DMS153 treated with DMSO at 0.1 percent for 48 hours (cell line): ENCODE data around the gene IGF2R.

ENCODE experiments used
- DNase-seq: peaks from one replicate; lab custom pipeline; 2025; ENCODE audit not compliant: unreplicated experiment; lab: John Stamatoyannopoulos, UW

IGF2R gene

DNA sequence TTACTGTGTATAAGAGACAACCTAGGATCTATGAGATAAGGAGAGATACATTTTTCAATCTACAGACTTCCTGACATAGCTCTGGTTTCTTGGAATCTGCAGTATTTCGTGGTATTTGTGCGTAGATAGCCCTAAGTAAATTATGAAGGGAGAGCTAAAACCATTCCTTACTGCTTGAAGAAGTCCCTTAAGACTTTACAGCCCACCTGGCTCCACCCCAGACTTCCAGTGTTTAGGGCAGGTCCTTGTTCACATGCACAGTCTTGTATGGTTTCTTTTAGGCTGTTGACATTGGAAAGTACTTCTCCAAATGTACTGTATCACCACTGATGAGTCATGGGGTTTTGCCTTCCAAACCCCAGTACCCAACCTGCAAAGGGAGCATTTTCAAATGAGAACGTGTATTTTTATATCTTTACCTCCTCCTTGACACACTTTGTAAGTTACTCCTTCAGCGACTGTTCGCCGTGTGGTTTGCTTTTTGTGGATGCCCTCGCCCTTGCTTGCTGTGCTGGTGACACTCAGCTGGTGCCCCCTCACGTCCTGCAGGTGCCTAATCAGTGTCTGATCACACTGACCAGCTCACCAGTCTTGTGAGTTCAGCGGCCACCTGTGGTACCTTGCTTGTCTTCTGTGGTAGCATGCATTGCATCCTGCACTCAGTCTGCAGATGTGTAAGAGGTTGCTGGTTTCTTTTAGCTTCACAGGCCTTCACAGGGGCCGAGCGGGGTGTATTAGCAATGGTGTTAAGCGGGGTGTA lies 73.3 kb downstream of the IGF2R start:
- DNase-seq, result no peak

DNA sequence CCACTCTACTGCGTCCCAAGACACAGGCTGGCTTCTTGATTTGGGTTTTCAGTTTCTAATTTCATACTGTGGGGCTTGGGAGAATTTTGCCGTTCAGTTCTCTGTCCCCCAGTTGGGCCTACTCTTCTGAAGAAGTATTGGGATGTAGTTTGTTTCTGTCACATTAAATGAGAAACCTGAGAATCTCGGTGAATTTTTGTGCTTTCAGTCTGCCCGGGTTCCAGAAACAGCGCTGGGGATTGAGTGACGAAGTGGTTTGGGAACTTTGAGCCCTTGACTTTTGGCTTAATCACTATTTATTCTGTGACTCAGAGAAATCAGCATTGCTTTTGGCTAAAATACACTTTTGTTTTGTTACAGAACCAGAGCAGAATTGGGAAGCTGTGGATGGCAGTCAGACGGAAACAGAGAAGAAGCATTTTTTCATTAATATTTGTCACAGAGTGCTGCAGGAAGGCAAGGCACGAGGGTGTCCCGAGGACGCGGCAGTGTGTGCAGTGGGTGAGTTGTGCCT lies 74.0 kb downstream of the IGF2R start:
- no peak for DNase-seq

DNA sequence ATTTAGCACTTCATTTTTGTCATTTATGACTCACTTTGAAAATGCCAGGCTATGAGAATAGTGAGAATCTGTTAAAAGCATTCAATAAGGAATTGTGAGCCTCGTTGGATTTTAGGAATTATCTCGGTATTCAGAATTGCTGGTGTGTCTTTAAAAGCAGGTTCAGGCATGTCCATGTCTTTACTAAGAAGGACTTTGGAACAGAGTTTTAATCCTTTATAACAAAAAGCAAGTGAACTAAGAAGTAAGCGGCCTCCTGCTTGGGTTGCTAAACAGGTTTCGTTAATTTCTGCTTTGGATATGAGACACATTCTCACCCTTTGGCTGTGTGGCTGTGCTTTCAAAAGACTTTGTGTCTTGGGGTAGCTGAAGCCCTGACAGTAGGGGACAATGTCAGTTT lies 74.9 kb downstream of the IGF2R start:
- DNase-seq, result no peak

DNA sequence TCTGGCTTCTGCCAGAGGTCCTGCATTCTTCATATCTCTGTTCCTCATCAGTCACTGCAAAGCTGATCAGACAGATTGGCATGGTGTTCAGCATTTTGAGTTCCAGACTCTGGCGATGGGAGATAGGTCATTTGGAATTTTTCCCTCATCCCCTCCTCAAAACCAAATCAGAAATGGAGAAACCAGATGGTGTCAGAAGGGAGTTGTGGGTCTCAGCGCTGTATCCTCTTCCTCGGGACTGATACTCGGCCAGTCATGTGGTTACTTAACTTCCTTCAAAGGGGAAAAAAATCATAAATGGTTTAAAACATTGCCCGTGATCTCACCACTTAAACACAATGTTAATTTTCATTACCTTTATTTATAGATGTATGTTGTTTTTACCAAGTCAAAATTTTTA lies 75.8 kb downstream of the IGF2R start:
- DNase-seq, result no peak

DNA sequence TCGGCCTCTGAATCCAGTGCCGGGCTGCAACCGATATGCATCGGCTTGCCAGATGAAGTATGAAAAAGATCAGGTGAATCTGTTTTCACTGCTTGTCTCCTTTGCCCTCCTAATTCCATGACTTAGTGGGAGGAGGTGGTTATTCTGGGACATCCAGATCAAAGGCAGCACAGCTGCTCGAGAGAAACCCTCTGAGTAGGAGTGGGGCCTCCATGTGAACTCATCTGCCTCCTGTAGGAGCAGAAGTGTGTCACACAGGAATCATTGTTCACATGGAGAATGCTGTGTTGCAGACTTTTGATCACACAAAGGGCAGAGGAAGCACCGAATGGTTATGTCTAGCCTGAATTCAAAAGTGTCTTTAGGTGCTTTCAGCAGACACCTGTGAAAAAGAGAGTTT lies 79.6 kb downstream of the IGF2R start:
- no peak for DNase-seq

DNA sequence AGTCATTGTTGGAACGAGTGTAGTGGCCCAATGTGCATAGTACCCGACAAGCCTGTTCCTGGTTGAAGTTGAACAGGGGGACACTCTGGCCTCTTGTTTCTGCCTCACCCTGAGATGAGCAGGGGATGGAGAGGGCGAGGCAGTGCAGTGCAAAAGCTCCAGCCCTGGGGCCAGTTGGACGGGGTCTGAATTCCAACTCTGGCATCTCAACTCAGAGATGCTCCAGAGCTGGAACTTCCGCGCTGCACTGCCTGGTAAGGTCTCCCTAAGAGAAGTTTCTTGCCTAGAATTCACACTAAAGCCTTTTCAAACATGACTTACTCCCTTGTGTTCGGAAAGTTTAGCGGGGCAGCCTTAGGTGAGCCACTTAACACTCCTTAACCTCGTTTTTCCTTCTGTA lies 80.5 kb downstream of the IGF2R start:
- DNase-seq, result no peak

DNA sequence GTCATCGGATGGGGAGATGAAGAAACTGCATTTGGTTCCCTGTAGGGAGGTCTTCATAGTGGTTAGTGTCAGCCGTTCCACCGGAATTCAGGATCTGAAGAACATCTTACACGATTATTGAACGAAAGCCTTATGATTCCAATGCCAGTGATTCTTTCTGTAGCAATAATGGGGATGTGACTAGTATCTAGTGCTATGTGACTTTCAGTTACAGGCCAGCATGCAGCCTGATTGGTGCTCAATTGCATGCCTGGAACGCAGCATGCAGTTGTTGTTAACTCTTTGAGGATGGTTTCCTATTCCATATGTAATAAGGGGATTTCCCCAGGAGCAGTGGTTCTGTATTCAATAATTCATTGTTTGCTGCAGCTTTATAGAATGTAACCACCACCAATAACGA lies 81.1 kb downstream of the IGF2R start:
- no peak for DNase-seq

DNA sequence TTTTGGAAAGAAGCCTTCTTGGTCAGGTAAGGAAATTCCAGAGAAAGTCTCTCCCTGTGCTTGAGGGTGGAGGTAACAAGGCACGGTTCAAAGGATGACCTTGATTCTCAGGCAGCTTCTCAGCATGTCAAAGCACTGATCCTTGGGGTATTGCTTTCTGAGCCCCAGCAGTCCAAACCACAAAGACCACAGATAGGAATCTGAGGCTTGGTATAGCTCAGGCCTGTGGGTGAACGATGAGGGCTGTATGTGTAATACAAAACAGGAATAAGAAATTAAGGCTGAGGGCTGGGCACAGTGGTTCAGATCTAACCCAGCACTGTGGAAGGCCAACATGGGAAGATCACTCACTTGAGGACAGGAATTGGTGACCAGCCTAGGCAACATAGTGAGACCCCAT lies 82.5 kb downstream of the IGF2R start:
- DNase-seq, result no peak

DNA sequence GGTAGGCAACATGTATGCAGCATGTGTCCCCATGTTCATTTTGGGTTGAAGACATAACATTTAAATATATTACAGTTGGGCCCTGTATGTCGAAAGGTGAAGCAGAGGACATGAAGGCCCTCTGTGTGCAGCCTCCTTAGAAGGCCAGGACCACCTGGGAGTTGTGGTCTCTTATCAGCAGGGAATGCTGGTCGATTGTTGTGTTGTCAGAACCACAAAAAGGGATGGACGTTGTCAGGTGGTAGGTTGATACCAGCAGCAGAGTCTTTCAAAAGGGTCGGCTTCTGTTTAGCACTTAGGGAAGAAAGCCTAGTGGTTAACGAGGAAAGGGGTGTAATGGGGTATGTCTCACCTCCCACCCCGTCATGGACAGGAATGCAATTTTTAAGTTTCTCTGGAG lies 85.4 kb downstream of the IGF2R start:
- DNase-seq, result no peak

DNA sequence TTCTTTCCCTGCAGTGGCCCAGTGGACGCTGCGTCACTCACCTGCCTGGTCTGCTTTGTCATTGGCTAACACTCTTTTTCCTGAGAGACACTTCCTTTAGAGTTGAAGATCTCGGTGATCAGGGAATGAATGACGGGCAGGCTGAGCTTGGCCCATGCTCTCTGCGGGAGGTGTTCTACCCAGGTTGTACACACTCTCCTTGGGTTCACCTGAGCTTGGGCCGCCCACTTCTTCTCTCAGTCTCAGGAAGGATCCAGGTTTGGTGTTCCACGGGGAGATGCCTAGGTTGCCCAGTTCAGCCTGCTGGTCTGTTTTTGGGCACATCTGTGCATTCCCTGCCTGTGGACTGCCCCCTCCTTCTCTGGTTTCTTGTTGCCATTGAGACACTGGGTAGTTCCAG lies 86.0 kb downstream of the IGF2R start:
- no peak for DNase-seq

DNA sequence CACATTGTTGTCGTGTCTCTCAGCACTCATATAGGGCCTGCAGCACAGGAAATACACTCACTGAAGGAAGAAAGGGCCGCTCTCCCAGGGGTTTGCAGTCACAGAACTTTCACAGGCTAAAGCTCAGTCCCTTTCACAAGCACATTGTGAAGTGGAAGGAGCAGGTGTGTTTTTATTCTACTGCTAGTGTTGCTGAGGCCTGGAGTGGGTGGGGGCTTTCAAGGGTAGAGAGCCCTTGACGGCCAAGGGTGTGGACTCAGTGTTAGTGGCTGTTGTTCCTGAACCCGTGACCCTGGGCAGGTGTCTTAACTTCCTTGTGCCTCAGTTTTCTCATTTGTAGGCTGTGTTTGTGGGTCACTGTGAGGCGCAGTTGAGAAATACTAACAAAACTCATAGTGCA lies 86.5 kb downstream of the IGF2R start:
- DNase-seq, result peak; percentile 25

DNA sequence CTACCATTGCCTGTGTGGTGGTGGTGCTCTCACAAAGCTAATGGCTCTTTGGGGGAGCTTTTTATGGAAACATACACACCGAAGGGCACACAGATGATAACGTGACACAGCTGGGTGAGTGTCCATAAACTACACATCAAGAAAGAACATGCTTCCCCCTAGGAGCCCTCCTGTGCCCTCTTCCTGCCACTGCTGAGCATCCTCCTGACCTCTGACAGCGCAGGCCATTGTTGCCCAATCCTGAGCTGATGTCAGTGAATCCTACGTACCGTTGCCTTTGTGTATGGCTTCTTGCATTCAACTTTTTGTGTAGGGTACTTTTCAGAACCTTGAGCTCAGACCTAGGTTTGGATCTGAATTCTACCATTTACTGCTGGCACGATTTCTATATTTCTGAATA lies 86.9 kb downstream of the IGF2R start:
- DNase-seq, result no peak

DNA sequence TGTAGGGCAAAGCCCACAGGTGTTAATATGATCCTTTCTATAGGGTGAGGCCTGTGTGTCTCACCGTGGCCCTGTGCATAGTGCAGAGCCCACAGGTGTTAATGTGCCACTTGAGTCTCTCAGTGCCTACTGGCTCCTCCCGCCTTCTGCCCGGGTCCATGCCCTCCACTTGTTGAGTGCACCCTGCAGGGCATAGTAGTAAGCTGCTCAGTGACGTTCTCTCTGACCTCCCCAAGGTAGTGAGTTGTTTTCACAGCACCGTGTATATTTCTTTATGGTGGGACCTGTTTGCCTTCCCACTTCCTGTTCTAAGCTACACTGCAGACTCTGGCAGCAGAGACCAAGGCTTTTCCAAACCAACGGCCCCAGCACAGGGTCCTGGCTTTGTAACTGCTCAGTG lies 88.2 kb downstream of the IGF2R start:
- no peak for DNase-seq

DNA sequence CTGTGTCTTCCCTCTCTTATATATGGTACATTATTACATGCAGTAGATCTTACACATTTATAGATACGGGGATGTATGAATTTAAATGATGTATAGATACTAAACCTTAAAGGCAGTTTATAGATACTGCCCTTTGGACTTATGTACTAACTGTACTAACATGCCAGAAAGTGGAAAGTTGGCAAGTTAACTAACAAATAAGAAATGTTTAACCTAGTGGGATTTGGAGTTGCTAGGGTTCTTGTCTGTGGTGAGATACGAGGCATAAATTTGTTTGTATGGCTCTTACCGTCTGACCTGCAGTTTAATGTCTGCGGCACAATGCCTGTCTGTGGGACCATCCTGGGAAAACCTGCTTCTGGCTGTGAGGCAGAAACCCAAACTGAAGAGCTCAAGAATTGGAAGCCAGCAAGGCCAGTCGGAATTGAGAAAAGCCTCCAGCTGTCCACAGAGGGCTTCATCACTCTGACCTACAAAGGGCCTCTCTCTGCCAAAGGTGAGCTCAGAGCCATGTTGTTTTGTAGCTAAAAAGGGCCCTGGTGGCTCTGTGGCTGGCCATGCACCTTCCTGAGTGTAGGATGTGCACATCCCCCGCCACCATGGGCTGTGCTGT lies 89.8 kb downstream of the IGF2R start:
- no peak for DNase-seq

DNA sequence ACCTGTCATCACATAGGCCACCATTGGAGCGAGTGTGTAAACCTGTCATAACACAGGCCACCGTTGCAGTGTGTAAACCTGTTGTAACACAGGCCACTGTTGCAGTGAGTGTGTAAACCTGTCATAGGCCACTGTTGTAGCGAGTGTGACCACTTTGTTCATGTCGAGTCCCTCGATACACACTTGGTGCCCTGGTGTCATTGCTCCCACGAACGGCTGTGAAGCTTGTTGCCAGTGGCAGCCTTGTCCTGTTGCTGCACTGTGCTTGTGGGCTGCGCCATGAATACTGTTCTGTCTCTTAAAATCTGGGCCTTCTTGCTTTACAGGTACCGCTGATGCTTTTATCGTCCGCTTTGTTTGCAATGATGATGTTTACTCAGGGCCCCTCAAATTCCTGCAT lies 91.3 kb downstream of the IGF2R start:
- DNase-seq, result no peak

DNA sequence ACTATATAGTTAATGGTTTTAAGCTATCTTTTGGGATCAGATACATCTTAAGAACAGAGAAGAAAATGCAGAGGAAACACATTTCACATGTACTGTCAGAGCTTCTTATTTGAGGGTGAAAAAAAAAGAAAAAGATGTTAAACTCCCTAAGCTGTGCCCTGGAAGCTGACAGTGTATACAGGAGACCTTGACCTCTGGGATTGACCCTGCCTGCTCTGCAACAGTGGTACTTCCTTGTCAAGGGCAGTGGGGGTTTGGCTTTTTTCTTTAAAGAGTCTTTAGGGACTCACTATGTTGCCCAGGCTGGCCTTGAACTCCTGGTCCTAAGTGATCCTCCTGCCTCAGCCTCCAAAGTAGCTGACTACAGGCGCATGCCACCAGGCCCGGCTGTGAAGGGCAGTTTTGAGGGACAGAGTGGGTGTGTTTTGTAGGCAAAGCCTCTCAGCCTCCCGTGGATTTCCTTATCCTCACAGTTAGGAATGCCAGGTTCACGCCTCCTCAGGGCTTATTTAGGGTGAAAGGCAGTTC lies 92.1 kb downstream of the IGF2R start:
- no peak for DNase-seq

DNA sequence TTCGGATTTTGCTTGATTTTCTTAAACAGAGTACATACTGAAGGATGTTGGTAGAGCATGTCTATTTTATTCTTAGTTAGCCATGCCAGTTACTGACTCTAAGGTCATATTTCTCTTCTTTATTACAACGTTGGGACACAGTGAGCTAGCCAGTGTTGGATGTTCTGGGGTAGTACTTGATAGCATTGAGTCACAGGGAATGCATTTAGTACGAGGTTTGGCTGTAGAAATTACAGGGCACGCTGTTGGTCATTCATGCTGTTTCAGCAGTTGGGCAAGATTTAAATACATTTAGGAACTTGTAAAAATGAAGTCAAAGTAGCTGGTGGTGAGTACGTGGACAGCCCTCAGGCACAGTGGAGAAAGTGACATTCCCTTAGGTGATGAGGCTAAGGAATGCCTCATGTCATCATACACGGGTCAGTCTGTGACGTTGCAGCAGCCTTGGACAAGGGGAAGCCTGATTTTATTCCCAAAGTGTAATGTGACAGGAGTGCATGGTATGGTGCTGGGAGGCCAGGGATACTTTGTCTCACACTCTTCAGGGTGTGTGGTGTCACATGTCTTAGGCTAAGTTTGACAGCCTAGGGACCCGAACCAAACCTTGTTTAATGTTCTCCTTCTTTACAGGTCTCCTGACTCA lies 95.0 kb downstream of the IGF2R start:
- no peak for DNase-seq

DNA sequence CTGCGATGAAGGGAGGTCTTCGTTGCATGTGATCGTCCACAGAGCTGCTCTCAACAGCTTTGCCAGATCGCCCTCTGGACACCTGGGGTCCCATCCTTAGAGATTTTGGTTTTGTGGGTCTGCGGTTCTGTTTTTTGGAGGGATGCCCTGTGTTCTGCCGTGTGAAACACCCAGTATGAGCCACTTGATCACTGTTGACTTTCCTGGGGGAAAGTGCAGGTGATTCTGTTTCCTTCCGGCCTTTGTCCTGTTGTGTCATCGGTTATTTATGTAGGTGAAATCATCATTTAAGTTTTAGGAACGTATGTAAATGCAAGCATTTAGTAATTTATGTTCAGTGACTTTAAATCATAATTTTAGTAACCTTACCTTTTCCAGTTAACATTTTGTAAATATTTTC lies 96.3 kb downstream of the IGF2R start:
- DNase-seq, result no peak

DNA sequence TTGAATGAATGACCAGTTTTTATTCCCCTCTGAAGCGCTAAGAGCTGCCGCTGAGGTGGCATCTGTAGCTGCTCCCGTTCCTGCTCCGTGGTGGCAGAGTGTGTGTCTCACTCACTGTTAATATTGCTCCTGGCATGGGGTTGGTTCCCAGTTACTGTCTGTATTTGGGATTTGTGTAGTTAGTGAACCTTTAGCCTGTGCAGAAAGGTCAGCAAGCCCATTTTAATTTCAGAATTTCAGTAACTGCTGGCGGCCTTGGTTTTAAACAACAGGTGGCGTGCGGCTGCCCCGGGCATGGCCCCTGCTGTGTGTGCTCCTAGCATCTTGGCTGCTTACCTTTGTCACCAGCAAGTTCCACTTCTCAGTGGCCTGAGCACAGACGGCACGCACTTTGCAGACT lies 98.7 kb downstream of the IGF2R start:
- DNase-seq, result no peak

DNA sequence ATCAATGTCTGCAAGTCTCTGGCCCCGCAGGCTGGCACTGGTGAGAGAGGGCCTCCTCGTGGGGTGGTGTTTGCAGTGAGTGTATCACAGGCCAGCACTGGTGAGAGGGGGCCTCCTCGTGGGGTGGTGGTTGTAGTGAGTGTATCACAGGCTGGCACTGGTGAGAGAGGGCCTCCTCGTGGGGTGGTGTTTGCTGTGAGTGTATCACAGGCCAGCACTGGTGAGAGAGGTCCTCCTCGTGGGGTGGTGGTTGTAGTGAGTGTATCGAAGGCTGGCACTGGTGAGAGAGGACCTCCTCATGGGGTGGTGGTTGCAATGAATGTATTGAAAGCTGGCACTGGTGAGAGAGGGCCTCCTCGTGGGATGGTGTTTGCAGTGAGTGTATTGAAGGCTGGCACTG lies 99.5 kb downstream of the IGF2R start:
- DNase-seq, result no peak

DNA sequence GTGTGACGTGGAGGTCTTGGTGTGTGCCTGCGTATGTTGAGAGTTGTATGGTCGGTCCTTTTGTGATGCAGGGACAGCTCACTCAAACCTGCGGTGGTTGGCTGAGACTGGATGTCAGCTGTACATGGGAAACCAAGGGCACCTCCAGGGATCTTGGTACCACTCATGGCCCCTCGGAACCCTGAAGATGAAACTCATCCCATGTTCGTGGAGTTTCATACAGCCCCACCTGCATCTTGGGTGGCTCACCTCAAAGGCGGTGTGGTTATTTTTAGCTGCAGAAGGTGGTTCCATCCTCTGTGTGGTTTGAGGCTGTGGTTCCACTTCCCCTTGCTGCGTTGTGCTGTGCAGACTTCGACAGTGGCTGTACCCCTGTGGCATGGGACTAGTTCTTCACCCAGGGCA lies 100.2 kb downstream of the IGF2R start:
- DNase-seq, result no peak

DNA sequence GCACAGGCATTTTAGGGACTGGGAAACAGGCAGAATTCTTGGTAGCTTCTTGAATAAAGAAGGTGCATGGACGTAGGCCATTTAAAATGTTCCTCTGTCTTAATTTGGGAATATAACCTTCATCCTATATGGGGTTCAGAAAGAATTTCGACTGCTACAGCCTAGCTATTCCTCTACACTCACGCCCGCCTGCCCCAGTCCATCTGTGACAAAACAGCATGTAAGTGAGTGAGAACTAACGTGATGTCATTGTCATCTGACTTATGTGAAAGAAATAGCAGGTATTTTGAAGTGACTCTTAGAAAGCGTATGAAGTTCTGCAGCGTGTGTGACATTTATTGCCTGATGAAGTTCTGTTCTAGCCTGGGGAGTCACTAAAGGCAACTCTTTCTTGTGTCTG lies 100.6 kb downstream of the IGF2R start:
- DNase-seq, result no peak
